Lower leg skin (tissue), 4 donors: ENCODE data around the gene PCCA. TPM values are rescaled to one million over a fixed set of nuclear protein-coding genes. Genes with fewer than 3 reads are reported as not detected.

Source experiments
- DNase-seq, 2 donors: peaks; one replicate each; pipeline ENCODE4 v3.0.0-alpha.2; 2019; ENCODE audit warnings: low spot score in 2 of 2
- H3K4me3 ChIP-seq: fragments of 200-600 bp; sonication (generic); 2 replicates; pipeline ENCODE4 v1.5.1; 2017; ENCODE audit warnings: mild to moderate bottlenecking, low read depth; ENCODE audit not compliant: poor library complexity, severe bottlenecking
- CTCF ChIP-seq, 3 donors: fragments of 450-650 bp; IDR thresholded peaks; one replicate each; pipeline ENCODE4 v1.5.1; 2016; ENCODE audit warnings: antibody characterized with exemption in 3 of 3, mild to moderate bottlenecking in 3 of 3, moderate library complexity in 2 of 3
- POLR2A ChIP-seq, 2 donors: fragments of 450-650 bp; IDR thresholded peaks; one replicate each; pipeline ENCODE4 v1.6.1; 2016 to 2017; ENCODE audit warnings: antibody characterized with exemption in 2 of 2, mild to moderate bottlenecking in 1 of 2, moderate library complexity in 1 of 2
- WGBS, 2 donors: methylation state at CpG; one replicate each; pipeline ENCODE4 v1.1.5; 2018; 5-methylcytosine and 5-hydroxymethylcytosine counted together
- intact Hi-C: fragments of 100-400 bp; cut with DNase I; formaldehyde crosslinking; loops from one replicate; pipeline ENCODE4 v1.15.0; 2023; ENCODE audit warnings: low total_unique reads
- total RNA-seq, 4 donors: library from RNA; depleted of rRNA; stranded (reverse); fragments of >200 nt; gene quantifications; one replicate each; pipeline ENCODE4 v1.1.0, GENCODE V29; 2016

Gene PCCA
- total RNA-seq, 4 donors from 2014 or later, result 24.3 to 34.2 (median 26.2) TPM

GRCh38 chr13:100297413-100297812 is 208.5 kb downstream of the PCCA start:
- TF ChIP-seq POLR2A (IDR thresholded peaks at IDR 0.05) (no peak), CTCF (IDR thresholded peaks at IDR 0.05) (no peak)
- DNase-seq, result no peak

GRCh38 chr13:100298116-100298681 is 209.3 kb downstream of the PCCA start:
- no peak for DNase-seq
- 69 to 79% methylated on average over 2 of the region's 2 CpGs for WGBS, 2 donors
- intact Hi-C loops, result no loop called here
- TF ChIP-seq CTCF (IDR thresholded peaks at IDR 0.05), result no peak
- no peak for TF ChIP-seq POLR2A (IDR thresholded peaks at IDR 0.05)
- H3K4me3 ChIP-seq, result no peak overlapping the region

More at GRCh38 chr13:100297413-100297812, 208.5 kb downstream of the PCCA start:
- no peak overlapping the region for H3K4me3 ChIP-seq
- WGBS, 2 donors, result 84 to 88% methylated on average over 5 of the region's 5 CpGs
- intact Hi-C loops, result no loop called here

- TF ChIP-seq POLR2A (IDR thresholded peaks at IDR 0.05) (no peak), CTCF (IDR thresholded peaks at IDR 0.05) (no peak)
- intact Hi-C loops, result no loop called here
- 83 to 91% methylated on average over 2 of the region's 2 CpGs for WGBS, 2 donors
Measured at GRCh38 chr13:100298691-100299090, 209.8 kb downstream of the PCCA start.

GRCh38 chr13:100300243-100300642 is 211.3 kb downstream of the PCCA start:
- intact Hi-C loops, result no loop called here
- H3K4me3 ChIP-seq, result no peak overlapping the region
- no peak for DNase-seq
- 74 to 82% methylated on average over 3 of the region's 3 CpGs for WGBS, 2 donors
- no peak for TF ChIP-seq POLR2A (IDR thresholded peaks at IDR 0.05)
- no peak for TF ChIP-seq CTCF (IDR thresholded peaks at IDR 0.05)

More at GRCh38 chr13:100298691-100299090, 209.8 kb downstream of the PCCA start:
- H3K4me3 ChIP-seq, result no peak overlapping the region
- no peak for DNase-seq

- no peak for DNase-seq
- intact Hi-C loops, result no loop called here
- no peak overlapping the region for H3K4me3 ChIP-seq
- TF ChIP-seq POLR2A (IDR thresholded peaks at IDR 0.05) (no peak), CTCF (IDR thresholded peaks at IDR 0.05) (no peak)
- 87 to 88% methylated on average over 4 of the region's 4 CpGs for WGBS, 2 donors
Measured at GRCh38 chr13:100300708-100301107, 211.8 kb downstream of the PCCA start.

GRCh38 chr13:100301418-100301817 is 212.5 kb downstream of the PCCA start:
- TF ChIP-seq POLR2A (IDR thresholded peaks at IDR 0.05) (no peak), CTCF (IDR thresholded peaks at IDR 0.05) (no peak)
- 69 to 70% methylated on average over 5 of the region's 5 CpGs for WGBS, 2 donors
- intact Hi-C loops, result no loop called here
- DNase-seq, result no peak
- H3K4me3 ChIP-seq, result no peak overlapping the region
